ENCODE data around the gene MCM3. TPM values are rescaled to one million over a fixed set of nuclear protein-coding genes. Genes with fewer than 3 reads are reported as not detected.
A peak's percentile ranks its signal among the peaks of the same experiment; 100 is the strongest.

Gene MCM3
- total RNA-seq, result 10 to 100 TPM; 12.7 to 92.8 (median 19.4) TPM

DNA sequence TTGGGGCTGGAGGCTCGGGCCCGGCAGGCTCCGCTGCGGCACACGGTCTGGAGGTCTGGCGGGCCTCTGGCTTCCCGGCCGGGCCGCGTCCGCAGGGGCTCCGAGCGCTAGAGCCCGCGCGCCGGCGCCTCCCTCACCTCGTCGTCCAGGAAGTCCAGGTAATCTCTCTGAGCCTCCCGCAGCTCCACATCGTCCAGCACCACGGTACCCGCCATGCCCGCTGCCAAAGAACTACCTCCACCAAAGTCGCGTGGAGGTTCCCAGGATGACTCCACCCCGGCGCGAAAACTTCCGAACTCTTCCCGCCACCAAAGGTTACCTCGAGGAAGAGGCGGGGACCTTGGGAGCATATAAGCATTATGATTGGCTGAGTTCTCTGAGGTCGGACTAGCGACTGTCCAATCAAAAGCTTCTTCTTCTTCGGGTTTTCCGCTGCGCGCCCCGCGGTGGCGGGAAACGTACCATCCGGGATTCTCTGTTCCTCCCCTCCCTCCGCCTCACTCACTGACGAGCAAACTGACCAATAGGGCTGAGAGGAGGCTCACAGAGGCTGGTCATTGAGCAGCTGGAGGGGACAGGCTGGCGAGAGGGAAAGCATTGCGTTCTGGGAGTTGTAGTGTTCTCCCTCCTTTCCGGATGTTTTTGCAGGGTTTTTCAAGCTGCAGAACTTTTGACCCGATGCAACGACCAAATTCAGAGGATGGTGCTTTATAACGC is at the start of gene MCM3:
Gene MCM3, minus strand, starts transcription at position 283 of the 717 bp plus-strand sequence. Its CDS starts 68 bp downstream, at position 215.
- ATAC-seq (replicated peaks in 6 of 8), result peak; percentile 97 to 100 (median 99)
- 0 to 9% (median 0%) methylated on average over 1 to 35 of the region's 53 CpGs for WGBS, 10 experiments
- H3K4me3 ChIP-seq, result peak within 1 kb of the TSS; percentile 55 to 78 (median 64)
- H3K4me1 ChIP-seq (replicated peaks in 1 of 2), result peaks cover 2 to 8% of the 10 kb centered on the region in 2 donors
- H3K27ac ChIP-seq, result peak within 1 kb of the TSS in 1 of 2 donors; percentile 9
- in situ Hi-C loops (cut with MboI; ENCODE audit: low pct_unique_long_range_greater_than_20kb in 2 of 9, low sequenced_read_pairs in 9 of 9, unreplicated experiment in 9 of 9), result loop anchor here in 3 of 9 experiments (25.0 kb wide), 3 partner anchors 103 to 378 kb away; partner anchors contain the start of genes EFHC1 (in 1 of the 3) and TMEM14A (in 1 of the 3)

DNA sequence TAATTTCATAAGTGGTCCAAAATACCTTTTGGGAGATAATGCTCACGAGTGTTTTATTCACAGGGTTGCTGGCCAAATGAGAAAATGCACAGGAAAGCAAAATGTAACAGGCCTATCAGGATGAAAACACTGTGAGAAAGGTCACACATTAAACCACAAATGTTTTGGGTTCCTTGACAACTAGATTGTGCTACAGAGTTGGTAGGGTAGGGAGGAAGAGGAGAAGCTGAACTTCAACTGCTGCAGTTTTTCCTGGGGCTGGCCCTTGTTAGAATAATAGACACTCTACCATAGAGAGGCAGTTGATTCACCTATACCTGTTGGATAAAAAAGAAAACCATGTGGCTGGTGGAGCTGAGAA is 49.3 kb upstream of the MCM3 start:
- WGBS, 10 experiments, result 0 to 100% (median 86%) methylated on average over 1 of the region's 1 CpG; no CpG with 5 or more reads in 3 of the 10 experiments
- in situ Hi-C loops (cut with MboI; ENCODE audit: low pct_unique_long_range_greater_than_20kb in 2 of 9, low sequenced_read_pairs in 9 of 9, unreplicated experiment in 9 of 9), result no loop called here
- Histone ChIP-seq H3K4me3 (no peak overlapping the region), H3K27ac (no peak overlapping the region), H3K4me1 (replicated peaks in 1 of 2) (peaks cover 0 to 4% of the 10 kb centered on the region in 2 donors)
- no peak for ATAC-seq (replicated peaks in 6 of 8)

DNA sequence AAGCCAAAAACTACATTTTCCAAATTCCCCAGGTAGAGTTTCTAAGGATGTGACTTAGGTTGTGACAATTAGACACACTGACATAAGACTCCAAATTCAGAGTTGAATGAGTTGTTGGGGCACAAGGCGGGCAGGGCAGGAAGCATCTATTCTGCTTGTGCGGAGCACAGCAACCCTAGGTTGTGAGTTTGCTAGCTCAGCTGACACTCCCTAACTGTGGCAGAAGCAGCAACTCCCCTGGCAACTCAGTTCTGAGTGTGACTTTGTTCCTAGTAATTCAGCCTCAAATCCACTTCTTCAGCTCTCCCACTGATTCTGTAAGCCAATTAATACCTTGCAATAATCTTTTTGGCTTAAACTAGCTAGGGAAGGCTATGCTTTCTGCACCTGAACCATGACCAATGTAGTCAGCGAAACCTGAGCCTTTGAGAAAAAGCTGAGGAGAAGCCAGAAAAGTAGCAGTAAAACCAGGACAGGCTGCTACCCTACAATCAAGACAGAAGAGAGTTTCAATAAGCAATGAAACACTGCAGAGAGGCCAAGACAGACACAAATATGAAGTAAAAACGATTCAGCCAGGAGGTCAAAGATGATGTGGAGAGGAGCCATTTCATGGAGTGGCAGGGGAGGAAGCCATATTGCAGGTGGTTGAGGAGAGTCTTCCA is 47.4 kb upstream of the MCM3 start:
- Histone ChIP-seq H3K4me3 (no peak overlapping the region), H3K27ac (no peak overlapping the region), H3K4me1 (replicated peaks in 1 of 2) (peaks cover 0 to 11% of the 10 kb centered on the region in 2 donors)
- in situ Hi-C loops (cut with MboI; ENCODE audit: low pct_unique_long_range_greater_than_20kb in 2 of 9, low sequenced_read_pairs in 9 of 9, unreplicated experiment in 9 of 9), result no loop called here
- peak in 3 of 8 experiments; percentile 6 to 49 (median 10) for ATAC-seq (replicated peaks in 6 of 8)
- 44 to 100% (median 93%) methylated on average over 1 to 4 of the region's 4 CpGs; no CpG with 5 or more reads in 2 of the 10 experiments for WGBS, 10 experiments

GRCh38 chr6:52330470-52330869 is 45.9 kb upstream of the MCM3 start:
- H3K4me3 ChIP-seq, result no peak overlapping the region
- H3K27ac ChIP-seq, result no peak overlapping the region
- 7 to 100% (median 95%) methylated on average over 1 to 2 of the region's 2 CpGs; no CpG with 5 or more reads in 3 of the 10 experiments for WGBS, 10 experiments
- in situ Hi-C loops (cut with MboI; ENCODE audit: low pct_unique_long_range_greater_than_20kb in 2 of 9, low sequenced_read_pairs in 9 of 9, unreplicated experiment in 9 of 9), result no loop called here
- H3K4me1 ChIP-seq (replicated peaks in 1 of 2), result peaks cover 0 to 11% of the 10 kb centered on the region in 2 donors
- peak in 3 of 8 experiments; percentile 70 to 83 (median 79) for ATAC-seq (replicated peaks in 6 of 8)

DNA sequence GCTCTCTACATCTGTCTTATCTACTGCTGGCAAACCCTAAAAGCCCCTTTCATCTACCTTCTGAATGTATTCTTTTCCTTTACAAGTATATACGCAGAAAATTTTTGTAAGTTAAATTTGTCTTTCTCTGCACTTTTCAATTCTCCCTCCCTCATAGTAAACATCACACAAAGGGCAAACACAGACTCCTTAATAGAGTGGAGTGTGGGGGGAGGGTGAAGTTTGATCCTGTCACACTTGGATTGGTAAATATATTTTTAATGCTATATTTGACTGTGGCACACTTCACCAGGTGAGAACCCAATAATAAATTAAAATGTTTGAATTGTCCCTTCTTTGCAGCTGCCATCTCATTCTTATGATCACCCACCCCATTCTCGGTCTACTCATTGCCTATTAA is 44.2 kb upstream of the MCM3 start:
- ATAC-seq (replicated peaks in 6 of 8), result peak in 1 of 8 experiments; percentile 71
- peaks cover 0 to 6% of the 10 kb centered on the region in 2 donors for H3K4me1 ChIP-seq (replicated peaks in 1 of 2)
- 60 to 93% (median 78%) methylated on average over 1 to 2 of the region's 2 CpGs for WGBS, 10 experiments
- H3K27ac ChIP-seq, result no peak overlapping the region
- H3K4me3 ChIP-seq, result no peak overlapping the region
- in situ Hi-C loops (cut with MboI; ENCODE audit: low pct_unique_long_range_greater_than_20kb in 2 of 9, low sequenced_read_pairs in 9 of 9, unreplicated experiment in 9 of 9), result no loop called here

DNA sequence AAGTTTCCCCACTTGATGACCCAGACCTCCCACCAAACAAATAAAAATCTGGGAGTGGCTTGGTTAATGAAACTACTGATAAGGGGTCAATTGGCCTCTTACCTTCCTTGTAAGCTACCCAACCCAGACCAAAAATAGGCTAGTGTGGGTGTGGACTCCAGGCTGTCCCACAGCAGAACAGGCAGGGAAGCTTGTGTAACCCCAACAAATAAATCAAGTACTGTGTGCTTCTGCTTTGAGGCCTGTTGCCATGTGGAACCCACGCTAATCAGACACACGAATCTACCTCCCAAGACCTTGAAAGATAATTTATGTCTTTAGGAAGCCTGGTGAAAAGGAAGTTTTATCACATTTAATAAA is 43.7 kb upstream of the MCM3 start:
- in situ Hi-C loops (cut with MboI; ENCODE audit: low pct_unique_long_range_greater_than_20kb in 2 of 9, low sequenced_read_pairs in 9 of 9, unreplicated experiment in 9 of 9), result no loop called here
- 40 to 100% (median 83%) methylated on average over 1 to 2 of the region's 2 CpGs; no CpG with 5 or more reads in 4 of the 10 experiments for whole genome bisulfite sequencing, 10 experiments
- H3K27ac ChIP-seq, result no peak overlapping the region
- no peak overlapping the region for H3K4me3 ChIP-seq
- ATAC-seq (replicated peaks in 6 of 8), result peak in 1 of 8 experiments; percentile 25
- H3K4me1 ChIP-seq (replicated peaks in 1 of 2), result peaks cover 0 to 6% of the 10 kb centered on the region in 2 donors

DNA sequence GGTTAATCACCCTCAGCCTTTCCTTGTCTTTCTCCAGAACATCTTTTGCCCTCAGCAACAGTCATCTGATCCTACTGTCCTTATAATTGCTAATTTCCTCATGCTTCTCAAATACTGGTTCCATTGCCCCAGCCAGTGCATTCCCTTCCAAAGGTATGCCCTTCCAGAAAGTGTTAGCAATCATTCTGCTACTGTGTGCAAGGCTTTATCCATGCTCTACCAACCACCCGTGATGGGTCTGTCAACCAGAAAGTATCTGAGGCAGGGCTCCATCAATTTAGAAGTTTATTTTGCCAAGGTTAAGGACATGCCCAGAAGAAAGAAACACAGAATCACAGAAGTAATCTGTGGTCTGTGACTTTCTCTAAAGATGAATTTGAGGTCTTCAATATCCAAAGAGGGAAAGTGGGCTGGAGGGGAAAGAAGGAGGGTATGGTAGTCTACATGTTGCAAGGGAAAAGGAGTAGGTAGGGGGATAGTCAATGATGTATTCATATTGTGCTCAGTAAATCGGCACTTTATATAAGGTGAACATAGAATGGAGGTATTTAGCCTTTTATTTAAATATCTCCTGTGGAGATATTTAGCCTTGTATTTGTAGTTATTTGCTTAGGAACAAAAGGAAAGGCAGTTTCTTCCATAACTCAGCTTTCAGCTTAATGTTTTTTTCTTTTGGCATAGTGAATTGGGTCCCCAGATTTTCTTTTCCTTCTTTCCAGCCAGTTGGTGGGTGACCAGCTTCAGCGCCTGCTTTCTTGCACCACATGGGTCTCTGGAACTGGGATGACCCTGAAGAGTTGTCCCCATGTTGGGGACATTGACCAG is 42.2 kb upstream of the MCM3 start:
- ATAC-seq (replicated peaks in 6 of 8), result no peak
- Histone ChIP-seq H3K4me3 (no peak overlapping the region), H3K27ac (no peak overlapping the region), H3K4me1 (replicated peaks in 1 of 2) (peaks cover 0 to 6% of the 10 kb centered on the region in 2 donors)
- in situ Hi-C loops (cut with MboI; ENCODE audit: low pct_unique_long_range_greater_than_20kb in 2 of 9, low sequenced_read_pairs in 9 of 9, unreplicated experiment in 9 of 9), result no loop called here
- 56 to 94% (median 88%) methylated on average over 2 to 3 of the region's 3 CpGs; no CpG with 5 or more reads in 1 of the 10 experiments for WGBS, 10 experiments

DNA sequence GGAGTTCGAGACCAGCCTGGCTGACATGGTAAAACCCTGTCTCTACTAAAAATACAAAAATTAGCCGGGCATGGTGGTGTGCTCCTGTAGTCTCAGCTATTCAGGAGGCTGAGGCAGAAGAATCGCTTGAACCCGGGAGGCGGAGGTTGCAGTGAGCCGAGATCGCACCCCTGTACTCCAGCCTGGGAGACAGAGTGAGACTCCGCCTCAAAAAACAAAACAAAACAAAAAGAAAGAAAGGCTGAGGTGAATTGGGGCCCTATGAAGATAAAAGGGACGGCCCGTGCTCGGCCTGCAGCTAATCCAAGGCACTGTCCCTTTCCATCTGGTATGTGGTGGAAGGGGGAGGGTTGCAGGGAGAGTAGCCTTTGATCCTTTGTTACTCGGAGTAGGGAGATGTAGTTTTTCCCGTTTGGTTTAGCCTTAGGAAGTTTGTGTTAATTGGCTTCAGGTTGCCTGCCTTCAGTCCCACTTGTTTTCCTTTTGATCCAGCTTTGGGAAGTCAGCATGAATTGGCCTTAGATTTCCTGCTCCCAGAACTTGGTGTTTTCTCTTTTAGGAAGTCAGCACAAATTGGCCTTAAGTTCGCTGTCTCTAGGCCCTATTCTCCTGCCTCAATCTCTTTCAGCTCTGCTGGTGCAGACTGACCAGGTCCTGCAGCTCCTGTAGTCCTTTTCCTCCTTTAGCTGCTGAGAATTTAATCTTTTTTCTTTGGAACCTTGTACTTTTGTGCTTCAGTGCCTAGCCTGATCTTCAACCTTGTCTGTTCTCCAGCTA is 41.3 kb upstream of the MCM3 start:
- in situ Hi-C loops (cut with MboI; ENCODE audit: low pct_unique_long_range_greater_than_20kb in 2 of 9, low sequenced_read_pairs in 9 of 9, unreplicated experiment in 9 of 9), result no loop called here
- 21 to 67% (median 50%) methylated on average over 2 to 11 of the region's 14 CpGs; no CpG with 5 or more reads in 1 of the 10 experiments for WGBS, 10 experiments
- ATAC-seq (replicated peaks in 6 of 8), result no peak
- Histone ChIP-seq H3K4me3 (no peak overlapping the region), H3K4me1 (replicated peaks in 1 of 2) (peaks cover 0 to 6% of the 10 kb centered on the region in 2 donors), H3K27ac (no peak overlapping the region)

GRCh38 chr6:52324189-52324588 is 39.6 kb upstream of the MCM3 start:
- H3K27ac ChIP-seq, result no peak overlapping the region
- ATAC-seq (replicated peaks in 6 of 8), result peak in 3 of 8 experiments; percentile 51 to 77 (median 70)
- H3K4me3 ChIP-seq, result no peak overlapping the region
- in situ Hi-C loops (cut with MboI; ENCODE audit: low pct_unique_long_range_greater_than_20kb in 2 of 9, low sequenced_read_pairs in 9 of 9, unreplicated experiment in 9 of 9), result loop anchor here in 1 of 9 experiments (25.0 kb wide), 1 partner anchor 338 kb away; the partner anchor contains the start of gene TMEM14A
- H3K4me1 ChIP-seq (replicated peaks in 1 of 2), result peaks cover 0 to 6% of the 10 kb centered on the region in 2 donors
- WGBS, 10 experiments, result 0 to 100% (median 87%) methylated on average over 1 to 5 of the region's 6 CpGs; no CpG with 5 or more reads in 2 of the 10 experiments

DNA sequence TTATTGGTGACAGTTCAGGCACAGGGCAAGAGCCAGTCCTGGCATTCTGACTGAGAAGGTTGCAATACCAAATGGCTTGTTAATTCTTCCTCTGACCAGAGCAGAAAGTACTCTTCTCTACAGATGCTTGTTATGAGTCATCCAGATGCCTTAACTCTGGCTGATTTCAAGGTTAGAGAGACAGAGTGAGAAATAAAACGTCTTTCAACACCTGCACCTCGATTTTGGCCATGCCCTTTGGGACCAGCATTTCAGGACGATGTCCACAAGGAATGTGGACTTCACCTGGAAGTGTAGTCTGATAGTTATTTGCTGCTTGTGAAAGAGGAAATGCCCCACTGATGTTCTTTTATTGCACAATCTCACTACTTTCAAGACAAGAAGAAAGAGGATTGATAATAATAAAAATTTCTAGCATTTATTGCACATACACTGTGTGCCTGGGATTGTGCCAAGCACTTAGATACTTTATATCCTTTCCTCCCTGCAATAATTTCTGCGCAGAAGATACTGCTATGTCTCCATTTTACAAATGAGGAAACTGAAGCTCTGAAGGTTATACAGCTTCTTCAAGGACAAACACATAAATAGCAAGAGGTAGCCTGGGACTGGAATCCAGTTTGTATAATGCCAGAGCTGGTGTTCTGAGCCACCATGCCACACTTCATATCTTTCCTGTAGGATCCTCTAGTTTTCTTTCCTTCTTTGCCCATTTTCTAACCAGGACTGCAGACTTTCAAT is 33.5 kb upstream of the MCM3 start:
- 0 to 100% (median 70%) methylated on average over 1 to 4 of the region's 4 CpGs for WGBS, 10 experiments
- H3K27ac ChIP-seq, result no peak overlapping the region
- H3K4me3 ChIP-seq, result no peak overlapping the region
- no peaks in the 10 kb centered on the region for H3K4me1 ChIP-seq (replicated peaks in 1 of 2)
- ATAC-seq (replicated peaks in 6 of 8), result peak in 5 of 8 experiments; percentile 30 to 96 (median 57)
- in situ Hi-C loops (cut with MboI; ENCODE audit: low pct_unique_long_range_greater_than_20kb in 2 of 9, low sequenced_read_pairs in 9 of 9, unreplicated experiment in 9 of 9), result loop anchor here in 1 of 9 experiments (25.0 kb wide), 1 partner anchor 344 kb away; the partner anchor contains the start of gene TMEM14A

- peak in 2 of 8 experiments; percentile 21 to 31 for ATAC-seq (replicated peaks in 6 of 8)
- Histone ChIP-seq H3K4me1 (replicated peaks in 1 of 2) (no peaks in the 10 kb centered on the region), H3K27ac (no peak overlapping the region), H3K4me3 (no peak overlapping the region)
- WGBS, 10 experiments, result 43 to 100% (median 90%) methylated on average over 1 of the region's 1 CpG; no CpG with 5 or more reads in 2 of the 10 experiments
- in situ Hi-C loops (cut with MboI; ENCODE audit: low pct_unique_long_range_greater_than_20kb in 2 of 9, low sequenced_read_pairs in 9 of 9, unreplicated experiment in 9 of 9), result loop anchor here in 1 of 9 experiments (25.0 kb wide), 1 partner anchor 345 kb away; the partner anchor contains the start of gene TMEM14A
Measured at GRCh38 chr6:52317211-52317610, 32.7 kb upstream of the MCM3 start.

All from motor neuron (in vitro differentiated cells).